Activated T-helper 9 cell treated with anti-CD3 and anti-CD28 coated beads, Interleukin-2, amount 50 U/mL, for 16 hours (primary cell): ENCODE measurements around the gene NCAPH2.

Source experiments
- DNase-seq: peaks from one replicate; pipeline ENCODE4 v3.0.0-alpha.2; 2020; ENCODE audit warnings: low read depth

Gene NCAPH2

DNA sequence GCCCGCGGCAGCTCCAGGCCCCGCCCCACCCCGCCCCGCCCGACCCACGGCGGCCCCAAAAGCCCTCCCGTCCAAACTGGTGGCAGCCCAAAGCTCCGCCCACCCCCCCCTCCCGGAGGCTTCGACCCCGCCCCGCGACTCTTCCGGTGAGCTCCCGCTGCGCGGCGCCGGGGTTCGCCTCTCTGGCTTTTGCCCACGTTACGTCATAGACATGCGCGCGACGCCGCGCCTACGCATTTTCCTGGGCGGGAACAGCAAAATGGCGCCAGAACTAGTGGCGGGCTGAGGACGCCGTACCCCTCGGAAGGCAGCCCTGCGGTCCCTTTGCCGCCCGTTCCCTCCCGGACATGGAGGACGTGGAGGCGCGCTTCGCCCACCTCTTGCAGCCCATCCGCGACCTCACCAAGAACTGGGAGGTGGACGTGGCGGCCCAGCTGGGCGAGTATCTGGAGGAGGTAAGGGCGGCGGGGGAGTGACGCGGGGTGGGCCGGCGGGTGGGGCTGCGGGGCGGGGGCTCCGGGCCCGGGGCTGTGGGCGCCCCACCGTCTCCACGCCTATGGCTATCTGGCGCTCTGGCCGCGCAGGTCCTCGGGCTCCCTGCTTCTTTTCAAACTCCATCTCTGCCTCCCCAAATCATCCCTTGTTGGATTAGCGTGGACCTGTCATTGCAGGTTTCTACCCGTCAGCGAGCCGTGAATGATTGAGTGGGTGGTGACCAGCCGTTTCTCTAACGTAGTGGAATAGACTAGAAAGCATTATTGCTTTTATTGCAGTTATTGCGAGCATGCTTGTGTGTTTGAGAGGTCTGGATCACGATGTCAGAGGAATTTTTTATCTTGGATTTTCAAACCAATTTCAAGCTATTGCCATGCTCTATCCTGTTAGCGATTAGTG lies at the start of gene NCAPH2:
Gene NCAPH2 (plus strand): TSS at position 234 of the 894 bp plus-strand sequence. CDS start 114 bp downstream, at position 348.
- DNase-seq, result peak; percentile 97

DNA sequence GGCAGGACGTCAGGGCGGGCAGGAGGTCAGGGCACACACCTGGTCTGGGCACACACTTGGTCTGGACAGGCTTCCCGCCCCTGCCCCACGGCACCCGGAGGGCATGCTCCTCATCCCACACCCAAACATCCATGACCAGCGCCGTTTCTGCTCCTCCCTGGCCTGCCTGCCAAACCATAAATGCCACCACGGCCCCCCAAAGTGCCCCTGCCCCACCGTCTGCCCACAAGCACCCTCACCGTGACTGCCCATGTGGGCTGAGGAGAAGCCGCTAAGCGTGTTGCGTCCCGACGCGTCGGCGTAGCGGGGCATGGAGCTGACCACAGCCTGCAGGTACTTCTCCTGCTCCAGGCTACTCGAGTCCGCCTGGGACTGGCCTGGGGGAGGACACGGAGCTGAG lies 49.0 kb upstream of the NCAPH2 start:
- no peak for DNase-seq

DNA sequence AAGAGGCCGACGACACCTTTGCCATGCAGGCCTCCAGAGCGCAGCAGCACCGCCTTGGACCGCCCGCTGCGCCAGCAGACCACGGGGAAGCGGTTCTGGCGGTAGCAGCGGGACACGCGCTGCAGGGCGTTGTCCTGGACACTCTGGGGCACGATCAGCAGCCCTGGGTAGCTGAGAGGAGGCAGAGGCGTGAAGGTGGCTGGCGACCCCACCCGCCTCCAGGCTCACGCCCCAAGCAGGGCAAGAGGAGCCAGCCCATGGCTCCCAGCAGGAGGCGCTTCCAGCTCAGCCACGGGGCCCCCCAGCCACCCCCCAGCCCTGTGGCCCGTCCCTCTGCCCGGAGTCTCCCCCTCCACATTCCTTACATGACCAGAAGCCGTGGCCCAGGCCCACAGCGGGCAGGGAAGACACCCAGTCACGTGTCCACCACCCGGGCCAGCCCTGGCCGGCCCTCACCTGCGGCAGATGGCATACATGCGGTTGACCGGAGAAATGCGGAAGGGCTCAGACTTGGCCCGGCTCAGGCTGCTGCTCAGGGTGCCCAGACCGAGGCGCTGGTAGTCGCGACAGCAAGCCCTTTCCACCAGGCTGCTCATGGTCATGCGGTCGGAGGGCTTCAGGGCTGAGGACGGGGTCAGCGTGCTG lies 48.4 kb upstream of the NCAPH2 start:
- DNase-seq, result no peak

DNA sequence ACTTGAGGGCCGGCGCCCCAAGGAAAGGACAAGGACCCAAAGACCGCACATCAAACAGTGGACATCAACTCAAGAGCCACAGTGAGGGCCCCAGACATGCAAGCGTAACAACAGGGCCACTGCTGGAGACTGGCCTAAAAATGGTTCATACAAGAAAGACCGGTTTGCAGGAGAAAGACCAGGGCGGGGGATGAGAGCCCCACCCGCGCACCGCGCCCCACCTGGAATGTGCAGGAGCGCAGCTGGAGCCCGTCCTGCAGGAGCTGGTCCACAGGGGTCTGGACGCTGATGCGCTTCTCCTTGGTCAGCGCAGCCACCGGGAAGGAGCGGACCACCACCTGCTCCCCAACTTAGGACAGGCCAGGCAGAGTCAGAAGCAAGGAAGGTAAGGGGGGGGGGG lies 47.1 kb upstream of the NCAPH2 start:
- DNase-seq, result no peak

DNA sequence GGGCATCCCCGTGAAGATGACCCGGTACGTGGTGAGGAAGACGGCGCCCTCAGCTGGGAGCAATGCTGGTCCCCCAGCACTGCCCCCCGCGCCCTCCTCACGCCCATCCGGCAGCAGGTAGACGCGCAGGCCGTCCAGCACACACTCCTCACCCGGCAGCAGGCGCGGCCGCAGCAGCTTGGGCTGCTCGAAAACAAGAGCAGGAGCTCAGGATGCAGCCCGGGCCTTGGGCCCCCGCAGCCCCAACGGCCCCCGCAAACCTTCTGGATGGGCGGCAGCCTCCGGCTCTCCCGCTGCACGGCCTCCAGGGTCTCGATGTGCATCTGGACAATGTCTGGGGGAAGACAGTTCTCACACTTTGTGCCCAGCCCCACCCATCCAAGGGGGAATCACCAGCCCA lies 46.5 kb upstream of the NCAPH2 start:
- no peak for DNase-seq

DNA sequence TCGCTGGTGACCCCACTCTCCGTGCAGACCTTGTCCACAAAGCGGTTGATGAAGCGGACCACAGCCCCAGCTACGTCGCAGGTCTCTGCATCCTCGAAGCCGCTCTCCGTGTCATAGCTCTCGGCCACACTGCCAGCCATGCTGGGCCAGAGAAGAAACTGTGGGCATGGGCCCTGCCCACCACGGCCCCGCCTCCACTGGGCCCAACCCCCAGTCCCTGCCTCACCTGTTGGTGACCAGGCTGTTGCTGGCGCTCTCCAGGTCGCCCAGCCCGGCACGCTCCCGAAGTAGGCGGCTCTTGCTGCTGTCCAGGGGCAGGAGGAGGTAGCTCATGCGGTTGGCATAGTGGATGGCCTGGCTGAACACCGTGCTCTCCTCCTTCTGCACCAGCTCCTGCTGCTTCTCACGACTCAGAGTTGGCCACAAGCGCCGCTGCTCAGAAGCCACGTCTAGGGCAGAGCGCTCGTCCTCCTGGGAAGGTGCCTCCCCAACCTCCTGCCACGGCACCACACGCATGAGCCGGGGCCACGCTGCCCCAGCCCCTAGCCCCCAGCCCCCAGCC lies 46.0 kb upstream of the NCAPH2 start:
- DNase-seq, result no peak

DNA sequence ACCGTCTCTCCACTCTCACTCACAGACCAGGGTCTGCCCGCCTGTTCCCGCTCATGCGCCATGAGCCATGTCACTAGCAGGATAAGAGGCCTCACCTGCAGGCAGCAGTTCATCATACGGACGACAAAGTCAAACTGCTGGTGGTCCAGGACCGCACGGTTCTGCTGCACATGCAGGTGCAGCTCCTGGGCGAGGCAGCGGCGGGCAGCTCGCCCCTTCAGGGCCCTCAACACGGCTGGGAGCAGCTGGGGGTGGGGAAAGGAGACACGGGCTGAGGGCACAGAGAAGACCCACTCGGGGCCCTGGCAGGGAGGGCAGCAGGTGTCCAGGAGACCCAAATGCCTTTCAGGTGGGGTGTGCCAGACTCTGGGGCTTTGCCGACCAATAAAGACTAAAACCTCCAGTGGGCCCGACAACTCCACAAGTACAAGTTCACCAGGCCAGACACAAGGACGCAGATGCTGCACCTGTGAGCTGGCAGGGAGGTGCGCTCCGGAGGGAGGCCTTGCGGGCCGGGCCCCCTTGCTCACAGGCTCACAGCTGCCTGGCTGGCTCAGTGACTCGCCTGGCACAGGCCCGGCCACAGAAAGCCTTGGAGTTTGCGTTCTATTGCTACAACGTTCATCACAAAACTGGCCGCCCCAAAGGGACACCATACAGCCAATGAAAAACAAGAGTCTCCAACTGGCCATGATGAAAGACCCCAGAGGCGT lies 44.7 kb upstream of the NCAPH2 start:
- DNase-seq, result no peak

DNA sequence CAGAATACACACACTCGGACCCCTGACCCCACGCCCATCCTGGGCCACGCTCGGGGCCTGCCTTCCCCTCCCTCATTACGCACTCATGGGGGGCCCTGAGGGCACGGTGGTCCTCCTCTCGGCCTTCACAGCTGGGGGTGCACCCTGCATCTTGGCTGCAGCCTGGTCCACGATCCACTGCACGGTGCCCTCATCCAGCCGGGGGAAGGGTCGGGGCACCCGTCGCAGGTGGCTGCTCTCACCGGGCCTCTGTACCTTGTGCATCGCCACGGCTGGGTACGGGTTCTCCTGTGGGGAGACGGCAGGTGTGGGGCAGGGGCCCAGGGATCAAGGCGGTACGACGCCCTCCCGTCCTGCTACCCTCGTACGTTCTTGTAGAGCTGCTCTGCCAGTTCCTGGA lies 43.6 kb upstream of the NCAPH2 start:
- no peak for DNase-seq

DNA sequence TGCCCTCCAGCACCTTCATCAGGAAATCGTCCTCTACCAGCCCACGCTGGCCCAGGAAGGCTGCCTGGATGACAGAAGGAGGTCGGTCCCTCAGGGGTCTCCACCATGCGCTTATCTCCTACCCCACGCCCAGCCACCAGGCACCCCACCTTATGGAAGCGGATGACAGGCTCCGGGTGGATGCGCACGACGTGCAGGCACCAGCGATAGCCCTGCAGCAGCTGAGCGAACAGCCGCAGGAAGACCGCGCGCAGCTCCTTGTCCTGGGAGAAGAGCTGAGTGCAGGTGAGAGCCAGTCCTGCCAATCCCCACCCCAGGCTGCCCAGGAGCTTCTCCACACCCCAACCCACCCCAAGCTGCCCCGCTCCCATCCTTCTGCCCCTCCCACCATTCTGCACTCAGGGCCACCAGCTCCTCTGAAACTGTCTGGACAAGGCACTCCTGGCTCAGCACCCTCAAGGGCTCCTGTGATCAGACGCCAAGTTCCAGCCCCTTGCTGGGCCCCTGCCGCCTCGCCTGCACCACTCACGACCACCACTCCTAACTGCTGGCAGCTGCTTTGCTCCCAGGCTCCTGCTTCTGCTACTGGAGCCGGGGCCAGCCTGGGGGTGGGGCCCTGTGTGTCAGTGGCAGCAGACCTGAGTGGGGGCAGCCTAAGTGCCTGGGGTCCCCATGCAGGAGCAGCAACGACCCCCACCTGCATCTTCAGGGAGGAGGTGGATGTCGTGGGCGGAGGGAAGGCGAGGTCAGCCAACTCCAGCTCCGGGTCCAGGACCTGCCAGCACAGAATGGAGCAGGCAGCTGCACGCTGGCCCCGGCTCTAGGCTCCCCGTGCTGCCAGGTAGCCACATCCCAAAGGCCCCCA lies 42.7 kb upstream of the NCAPH2 start:
- DNase-seq, result no peak

DNA sequence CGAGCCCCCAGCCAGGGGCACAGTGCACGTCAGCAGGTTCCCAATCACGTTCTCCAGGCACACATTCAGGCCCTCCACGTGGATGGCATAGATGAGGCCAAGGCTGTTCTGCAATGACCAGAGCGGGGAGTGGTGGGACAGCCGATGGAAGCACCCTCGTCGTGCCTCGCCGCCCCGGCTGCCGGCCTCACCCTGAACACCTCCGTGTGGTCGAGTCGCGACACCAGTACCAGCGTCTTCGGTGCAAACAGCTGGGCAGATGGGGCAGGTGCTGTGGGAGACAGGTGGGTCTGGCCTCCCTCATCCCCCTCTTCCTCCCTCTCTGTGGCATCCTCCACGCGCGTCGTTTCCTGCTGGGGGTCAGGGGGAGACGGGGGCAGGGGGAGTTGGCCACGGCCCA lies 40.7 kb upstream of the NCAPH2 start:
- no peak for DNase-seq

DNA sequence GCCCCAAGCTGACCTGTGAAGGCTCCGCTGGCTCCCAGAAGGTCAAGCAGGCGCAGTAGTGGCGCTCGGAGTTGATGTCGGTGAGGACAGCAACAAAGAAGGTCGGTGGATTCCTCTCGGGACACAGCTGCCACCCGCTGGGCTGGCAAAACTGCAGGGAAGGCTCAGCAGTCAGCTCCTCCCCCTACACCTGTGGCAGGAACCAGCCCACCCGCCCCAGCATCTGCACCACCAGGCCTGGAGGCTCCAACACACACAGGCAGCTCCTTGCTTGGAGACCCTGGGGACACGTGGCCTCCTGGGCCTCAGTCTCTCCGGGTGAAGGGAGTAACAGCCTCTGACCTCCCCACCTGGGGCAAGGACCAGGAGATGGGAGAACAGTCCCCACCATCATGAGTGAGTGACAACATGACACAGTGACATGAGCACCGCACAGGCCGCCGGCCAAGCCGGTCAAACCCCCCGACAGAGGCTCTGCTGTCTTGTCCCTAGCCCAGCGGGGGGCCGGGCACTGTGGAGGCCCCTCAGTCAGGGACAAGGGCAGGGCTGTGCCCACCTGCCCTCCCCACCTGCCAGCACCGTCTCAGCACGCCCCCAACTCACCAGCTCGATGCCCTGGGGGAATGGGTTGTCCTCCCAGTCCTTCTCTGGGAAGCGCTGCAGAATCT lies 40.1 kb upstream of the NCAPH2 start:
- no peak for DNase-seq

DNA sequence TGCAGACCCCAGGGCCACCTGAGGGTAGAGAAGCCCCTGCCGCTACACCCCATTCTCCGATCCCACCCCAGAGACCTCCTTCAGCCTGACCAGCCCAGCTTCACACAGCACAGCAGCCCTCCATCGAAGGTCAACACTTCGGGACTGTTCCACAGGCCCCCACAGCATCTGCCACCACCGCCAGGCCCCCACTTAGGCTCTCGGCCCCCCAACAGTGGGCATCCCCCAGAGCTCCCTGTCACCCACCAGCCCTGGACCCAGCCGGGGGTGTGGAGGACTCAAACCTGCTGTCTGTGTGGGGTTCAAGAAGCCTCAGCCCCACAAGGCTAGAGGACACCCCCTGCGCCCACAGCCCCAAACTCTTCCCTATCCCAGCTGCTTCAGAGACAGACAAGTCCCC lies 39.4 kb upstream of the NCAPH2 start:
- DNase-seq, result no peak

DNA sequence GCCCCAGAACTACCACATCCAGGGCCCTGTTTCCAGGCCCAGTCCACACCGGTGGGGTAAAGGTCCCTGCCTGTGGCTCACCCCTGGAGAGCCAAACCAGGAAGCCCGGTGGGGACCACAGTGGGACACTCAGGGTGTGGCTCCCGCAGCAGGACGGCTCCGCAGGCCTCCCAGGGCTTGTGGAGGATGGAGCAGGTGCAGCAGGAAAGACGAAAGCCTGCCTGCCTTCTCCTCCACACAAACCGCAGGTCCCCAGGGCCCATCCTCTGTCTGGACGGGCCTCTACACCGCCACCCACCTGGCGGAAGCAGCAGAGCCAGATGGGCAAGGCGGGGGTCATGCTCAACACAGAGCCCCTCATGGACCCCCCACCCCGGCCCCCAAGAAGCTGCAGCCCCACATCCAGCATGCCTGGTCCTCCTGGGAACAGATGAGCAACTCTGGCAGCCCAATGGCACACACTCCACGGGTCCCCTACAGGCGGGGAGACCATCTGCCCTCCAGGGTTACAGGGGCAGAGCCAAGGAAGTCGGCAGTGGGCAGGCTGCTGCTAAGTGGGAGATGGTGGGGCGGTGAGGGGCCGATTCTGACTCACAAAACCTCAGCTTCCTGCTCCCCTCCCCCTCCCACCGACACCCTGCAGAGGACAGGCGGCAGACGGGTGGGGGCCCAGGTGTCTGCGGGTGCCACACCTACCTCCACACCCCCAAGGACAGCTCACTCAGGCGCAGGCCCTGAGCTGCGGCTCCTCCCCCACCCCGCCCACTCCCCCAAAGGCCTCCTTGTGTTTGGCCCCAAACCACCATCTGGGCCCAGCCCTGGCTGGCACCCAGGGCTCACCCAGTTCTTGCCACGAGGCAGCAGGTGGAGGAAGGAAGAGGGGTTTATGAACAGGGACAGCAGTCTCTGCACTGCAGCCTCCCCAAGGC lies 38.4 kb upstream of the NCAPH2 start:
- DNase-seq, result peak; percentile 90

DNA sequence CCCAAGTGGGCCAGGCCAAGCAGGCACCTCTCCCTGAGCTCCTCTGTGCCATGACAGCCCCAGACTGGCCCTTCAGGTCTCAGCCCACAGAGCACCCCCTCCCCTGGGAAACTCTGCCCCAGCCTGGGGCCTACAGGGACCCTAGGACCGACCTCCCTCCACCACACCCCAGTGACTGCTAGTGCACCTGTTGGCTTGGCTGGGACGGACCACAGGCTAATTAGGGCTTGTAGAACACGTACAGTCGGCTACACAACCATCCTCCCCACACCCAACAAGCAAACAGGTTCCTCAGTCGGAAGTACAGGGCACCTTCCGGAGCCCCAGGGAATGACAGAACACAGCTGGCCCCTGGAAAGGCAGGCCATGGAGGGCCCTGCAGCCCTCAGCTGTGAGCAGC lies 37.5 kb upstream of the NCAPH2 start:
- no peak for DNase-seq

DNA sequence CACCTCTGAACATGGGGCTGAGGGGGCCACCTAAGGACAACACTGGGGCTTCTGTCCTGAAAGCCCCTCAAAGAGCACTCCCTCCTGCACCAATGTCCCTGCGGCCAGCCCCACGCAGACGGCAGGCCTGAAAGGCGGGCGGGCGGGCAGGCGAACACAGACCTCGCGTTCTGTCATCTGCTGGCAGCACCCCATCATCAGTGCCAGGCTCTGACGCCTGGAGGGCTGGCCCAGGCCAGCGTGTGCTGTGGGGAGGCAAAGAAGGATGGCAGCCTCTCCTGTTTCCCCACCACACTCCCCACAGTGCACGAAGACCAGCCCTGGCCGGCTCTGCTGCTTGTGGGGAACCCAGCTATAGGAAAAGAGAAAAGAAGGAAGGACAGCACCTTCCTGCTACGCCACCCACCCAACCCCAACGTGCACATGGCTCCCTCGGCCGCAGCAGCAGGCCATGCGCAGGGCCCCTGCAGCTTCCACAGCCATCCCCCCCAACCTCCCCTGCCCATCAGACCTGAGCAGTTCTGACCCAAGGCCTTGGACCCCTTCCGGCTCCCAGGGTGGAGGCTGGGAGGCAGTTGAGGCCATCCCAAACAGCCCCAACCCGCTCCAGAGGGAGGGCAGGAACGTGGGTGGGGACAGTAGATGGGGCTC lies 36.7 kb upstream of the NCAPH2 start:
- DNase-seq, result no peak

DNA sequence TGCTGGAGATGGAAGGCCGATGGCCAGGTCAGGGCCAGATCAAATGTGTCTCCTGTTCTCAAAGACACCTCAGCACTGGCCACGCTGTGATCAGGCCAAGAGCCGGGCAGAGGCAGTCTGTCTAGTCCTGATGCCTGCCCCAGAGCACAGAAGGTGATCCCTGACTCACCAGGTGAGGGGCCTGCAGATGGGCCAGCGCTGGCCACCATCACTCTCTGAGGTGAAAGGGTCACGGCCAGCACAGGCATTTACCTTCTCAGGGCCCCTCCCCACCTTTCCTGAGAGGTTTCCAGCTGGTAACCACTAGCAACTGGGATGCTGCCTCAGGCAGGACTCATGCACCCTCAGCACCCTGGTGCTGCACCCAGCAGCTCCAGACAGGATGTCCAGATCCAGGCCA lies 36.1 kb upstream of the NCAPH2 start:
- no peak for DNase-seq

DNA sequence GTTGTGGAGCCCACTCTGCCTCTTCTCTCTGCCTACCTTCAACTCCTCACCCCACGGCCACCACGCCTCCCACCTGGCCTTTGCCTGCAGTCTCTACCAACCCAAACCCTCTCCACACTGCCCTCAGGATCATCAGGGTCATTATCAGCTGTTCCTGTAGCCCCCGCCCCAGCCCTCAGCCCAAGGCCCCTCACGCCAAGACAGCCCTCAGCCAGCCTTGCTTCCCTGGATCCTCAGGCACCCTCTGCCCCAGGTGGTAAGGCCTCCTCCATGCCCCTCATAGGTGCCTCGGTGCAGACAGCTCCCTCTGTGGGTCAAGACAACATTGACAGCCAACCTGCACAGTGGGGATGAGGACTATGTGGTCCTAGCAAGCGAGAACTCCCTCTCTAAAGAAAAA lies 34.9 kb upstream of the NCAPH2 start:
- DNase-seq, result peak; percentile 19

DNA sequence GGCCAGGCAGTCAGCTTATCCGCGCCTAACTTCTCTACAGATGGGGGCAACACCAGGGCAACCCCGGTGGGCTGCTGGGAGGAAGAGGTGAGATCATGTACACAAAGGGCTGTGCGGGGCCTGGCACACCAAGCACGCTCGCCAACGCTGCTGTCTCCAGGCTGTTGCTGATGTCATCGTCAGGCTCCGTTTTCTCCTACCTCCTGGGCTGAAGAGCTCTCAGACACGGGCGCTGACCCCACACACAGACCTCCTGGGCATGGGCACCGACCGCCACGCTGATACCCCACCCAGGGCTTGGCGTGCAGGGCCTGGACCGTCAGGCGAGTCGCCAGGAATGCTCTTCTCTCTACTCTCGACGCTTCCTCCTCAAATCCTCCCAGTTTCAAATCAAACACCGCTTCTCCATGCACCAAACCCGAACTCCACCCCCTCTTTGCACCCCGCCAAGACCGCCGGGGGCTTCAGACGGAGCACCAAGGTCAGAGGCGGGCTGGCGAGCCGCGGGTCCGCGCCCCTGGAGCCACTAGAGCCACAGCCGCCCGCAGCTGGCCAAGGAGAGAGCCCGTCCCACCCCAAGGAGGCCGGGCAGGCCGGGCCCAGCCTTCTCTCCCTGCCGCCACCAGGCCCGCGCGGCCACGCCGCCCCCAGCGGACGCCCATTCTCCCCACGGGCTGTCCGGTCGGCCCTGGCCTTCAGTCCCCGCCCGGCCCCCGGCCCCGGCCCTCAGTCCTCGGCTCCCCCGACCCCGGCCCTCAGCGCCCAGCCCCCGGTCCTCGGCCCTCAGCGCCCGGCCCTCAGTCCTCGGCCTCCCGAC lies 34.0 kb upstream of the NCAPH2 start:
- DNase-seq, result no peak
